Natural killer cell (primary cell): ENCODE results near the gene CABP1. TPM values are rescaled to one million over a fixed set of nuclear protein-coding genes. Genes with fewer than 3 reads are reported as not detected.
A peak's percentile ranks its signal among the peaks of the same experiment; 100 is the strongest.

Experiments
- ATAC-seq, 3 donors: fragments of 150-1000 bp in 2 of 3; fragments of 200-7000 bp in 1 of 3; cut with Tn5 transposase; 1 replicate in 1 of 3; 2 replicates in 2 of 3; pipeline ENCODE4 v1.10.0; 2021; ENCODE audit warnings: mild to moderate bottlenecking in 2 of 3, moderate library complexity in 2 of 3
- DNase-seq, 2 donors: peaks; one replicate each; pipeline versions ENCODE4 v3.0.0 to v3.0.0-alpha.2; 2013 to 2021; ENCODE audit warnings: mixed read lengths in 1 of 2
- H3K27ac ChIP-seq: one replicate; pipeline ENCODE4 v1.5.1; 2013; ENCODE audit warnings: mild to moderate bottlenecking, low read length
- H3K27me3 ChIP-seq: one replicate; pipeline ENCODE4 v1.6.1; 2013; ENCODE audit warnings: low read length; ENCODE audit not compliant: control insufficient read depth, insufficient read depth
- H3K36me3 ChIP-seq: one replicate; pipeline ENCODE4 v1.6.1; 2013; ENCODE audit warnings: low read length; ENCODE audit not compliant: control insufficient read depth, insufficient read depth
- H3K4me1 ChIP-seq: one replicate; pipeline ENCODE4 v1.6.1; 2013; ENCODE audit warnings: low read length; ENCODE audit not compliant: control insufficient read depth, insufficient read depth
- H3K4me3 ChIP-seq: one replicate; pipeline ENCODE4 v1.5.1; 2013; ENCODE audit warnings: low read length
- H3K9me3 ChIP-seq: one replicate; pipeline ENCODE4 v1.6.1; 2013; ENCODE audit warnings: low read length; ENCODE audit not compliant: control insufficient read depth, insufficient read depth
- H3K27ac Mint-ChIP-seq, 2 donors: one replicate each; pipeline ENCODE4 v1.8.0; 2022; ENCODE audit warnings: mild to moderate bottlenecking in 2 of 2, mixed read lengths in 2 of 2, moderate library complexity in 1 of 2
- H3K27me3 Mint-ChIP-seq, 2 donors: one replicate each; pipeline ENCODE4 v1.8.0; 2022; ENCODE audit warnings: low read depth in 2 of 2, mixed read lengths in 2 of 2
- H3K36me3 Mint-ChIP-seq: one replicate; pipeline ENCODE4 v1.8.0; 2022; ENCODE audit warnings: mixed read lengths
- H3K4me1 Mint-ChIP-seq, 2 donors: one replicate each; pipeline ENCODE4 v1.8.0; 2022; ENCODE audit warnings: mixed read lengths in 2 of 2
- H3K4me3 Mint-ChIP-seq: one replicate; pipeline ENCODE4 v1.8.0; 2022; ENCODE audit warnings: mild to moderate bottlenecking, moderate library complexity, mixed read lengths
- H3K9me3 Mint-ChIP-seq, 2 donors: one replicate each; pipeline ENCODE4 v1.8.0; 2022; ENCODE audit warnings: mixed read lengths in 2 of 2
- WGBS: methylation state at CpG from one replicate; pipeline ENCODE4 v1.1.7; 2013; ENCODE audit warnings: missing lambda C conversion rate; ENCODE audit not compliant: insufficient coverage; 5-methylcytosine and 5-hydroxymethylcytosine counted together
- intact Hi-C: fragments of 100-400 bp; cut with micrococcal nuclease; formaldehyde crosslinking; loops from one replicate; pipeline ENCODE4 v1.14.2; 2022
- total RNA-seq, 4 donors: library from RNA; stranded (reverse); fragments of 120-200 nt in 1 of 4; gene quantifications; one replicate each; pipeline versions ENCODE4 v1.2.3 to v1.2.4, GENCODE V29; 2013 to 2022
- TF ChIP-seq, protein P1 (sequence below): fragments of 200-600 bp; IDR thresholded peaks from one replicate; pipeline ENCODE4 v1.8.0; 2022; ENCODE audit warnings: antibody characterized with exemption

The CABP1 gene
- total RNA-seq, 3 donors from 2014 or later (not counting 1 experiment from before 2014, with no cell fraction given) = not detected

DNA sequence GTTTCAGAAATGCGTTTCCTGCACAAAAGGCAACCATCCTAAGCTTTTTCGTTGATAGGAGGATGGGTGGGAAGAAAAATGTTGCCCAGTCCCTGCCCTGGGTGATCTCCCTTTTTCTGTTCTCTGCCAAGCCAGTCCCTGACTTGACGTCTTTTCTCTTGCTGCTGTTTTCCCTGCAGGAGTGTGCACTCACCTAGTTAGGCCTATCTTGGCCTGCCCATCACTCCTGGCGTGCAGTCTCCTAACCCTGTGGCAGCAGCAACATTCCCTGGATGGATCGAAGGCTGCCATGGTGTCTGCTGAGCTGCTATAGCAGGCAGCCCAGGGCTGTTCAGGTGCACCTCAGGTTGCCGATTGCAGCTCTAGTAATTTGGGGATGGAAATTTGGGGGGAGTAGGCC lies 71.0 kb downstream of the CABP1 start:
- intact Hi-C loops = loop anchor here (5.0 kb wide), 1 partner anchor 354 kb away; no protein-coding TSS in a partner anchor
- Histone ChIP-seq H3K4me3 (no peak overlapping the region), H3K4me1 (peaks cover 22% of the 10 kb centered on the region), H3K9me3 (no peaks in the 10 kb centered on the region), H3K27me3 (no peaks in the 10 kb centered on the region), H3K36me3 (peaks cover 6% of the 10 kb centered on the region), H3K27ac (no peak overlapping the region)
- TF ChIP-seq, protein P1, sequence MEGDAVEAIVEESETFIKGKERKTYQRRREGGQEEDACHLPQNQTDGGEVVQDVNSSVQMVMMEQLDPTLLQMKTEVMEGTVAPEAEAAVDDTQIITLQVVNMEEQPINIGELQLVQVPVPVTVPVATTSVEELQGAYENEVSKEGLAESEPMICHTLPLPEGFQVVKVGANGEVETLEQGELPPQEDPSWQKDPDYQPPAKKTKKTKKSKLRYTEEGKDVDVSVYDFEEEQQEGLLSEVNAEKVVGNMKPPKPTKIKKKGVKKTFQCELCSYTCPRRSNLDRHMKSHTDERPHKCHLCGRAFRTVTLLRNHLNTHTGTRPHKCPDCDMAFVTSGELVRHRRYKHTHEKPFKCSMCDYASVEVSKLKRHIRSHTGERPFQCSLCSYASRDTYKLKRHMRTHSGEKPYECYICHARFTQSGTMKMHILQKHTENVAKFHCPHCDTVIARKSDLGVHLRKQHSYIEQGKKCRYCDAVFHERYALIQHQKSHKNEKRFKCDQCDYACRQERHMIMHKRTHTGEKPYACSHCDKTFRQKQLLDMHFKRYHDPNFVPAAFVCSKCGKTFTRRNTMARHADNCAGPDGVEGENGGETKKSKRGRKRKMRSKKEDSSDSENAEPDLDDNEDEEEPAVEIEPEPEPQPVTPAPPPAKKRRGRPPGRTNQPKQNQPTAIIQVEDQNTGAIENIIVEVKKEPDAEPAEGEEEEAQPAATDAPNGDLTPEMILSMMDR = no peak
- Mint-ChIP-seq H3K27ac (peak overlapping the region; percentile 71 to 87), H3K4me3 (peak overlapping the region; percentile 90), H3K27me3 (no peaks in the 10 kb centered on the region), H3K9me3 (no peaks in the 10 kb centered on the region), H3K36me3 (no peaks in the 10 kb centered on the region), H3K4me1 (peaks cover 25 to 27% of the 10 kb centered on the region in 2 donors)
- DNase-seq (no peak), ATAC-seq (no peak)
- 63% methylated on average over 6 of the region's 6 CpGs for WGBS

DNA sequence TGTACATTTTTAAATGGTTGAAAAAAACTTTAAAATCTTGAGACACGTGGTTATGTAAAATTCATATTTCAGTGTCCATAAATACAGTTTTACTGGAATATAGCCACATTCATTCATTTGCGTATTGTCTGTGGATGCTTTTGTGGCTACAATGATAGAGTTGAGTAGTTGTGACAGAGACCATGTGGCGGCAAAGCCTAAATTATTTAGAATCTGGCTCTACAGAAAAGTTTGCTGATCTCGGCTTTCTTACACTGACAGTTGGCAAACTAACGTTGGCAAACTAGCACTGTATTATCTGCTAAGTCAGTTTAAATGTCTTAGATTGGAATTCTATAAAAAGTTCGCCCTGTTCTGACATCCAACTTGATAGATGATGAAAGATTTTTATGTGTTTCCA lies 72.2 kb downstream of the CABP1 start:
- no peak overlapping the region for H3K27ac ChIP-seq
- no peaks in the 10 kb centered on the region for H3K9me3 ChIP-seq
- H3K27me3 ChIP-seq = no peaks in the 10 kb centered on the region
- Mint-ChIP-seq H3K27me3 (no peaks in the 10 kb centered on the region), H3K9me3 (no peaks in the 10 kb centered on the region), H3K4me3 (peak overlapping the region; percentile 31), H3K4me1 (peaks cover 25 to 27% of the 10 kb centered on the region in 2 donors), H3K36me3 (no peaks in the 10 kb centered on the region), H3K27ac (no peak overlapping the region)
- no peak for DNase-seq
- 91% methylated on average over 5 of the region's 6 CpGs for WGBS
- intact Hi-C loops = loop anchor here (5.0 kb wide), 1 partner anchor 355 kb away; no protein-coding TSS in a partner anchor
- no peak for ATAC-seq
- peaks cover 13% of the 10 kb centered on the region for H3K36me3 ChIP-seq
- TF ChIP-seq, protein P1 = no peak
- H3K4me1 ChIP-seq = peaks cover 22% of the 10 kb centered on the region
- H3K4me3 ChIP-seq = no peak overlapping the region

DNA sequence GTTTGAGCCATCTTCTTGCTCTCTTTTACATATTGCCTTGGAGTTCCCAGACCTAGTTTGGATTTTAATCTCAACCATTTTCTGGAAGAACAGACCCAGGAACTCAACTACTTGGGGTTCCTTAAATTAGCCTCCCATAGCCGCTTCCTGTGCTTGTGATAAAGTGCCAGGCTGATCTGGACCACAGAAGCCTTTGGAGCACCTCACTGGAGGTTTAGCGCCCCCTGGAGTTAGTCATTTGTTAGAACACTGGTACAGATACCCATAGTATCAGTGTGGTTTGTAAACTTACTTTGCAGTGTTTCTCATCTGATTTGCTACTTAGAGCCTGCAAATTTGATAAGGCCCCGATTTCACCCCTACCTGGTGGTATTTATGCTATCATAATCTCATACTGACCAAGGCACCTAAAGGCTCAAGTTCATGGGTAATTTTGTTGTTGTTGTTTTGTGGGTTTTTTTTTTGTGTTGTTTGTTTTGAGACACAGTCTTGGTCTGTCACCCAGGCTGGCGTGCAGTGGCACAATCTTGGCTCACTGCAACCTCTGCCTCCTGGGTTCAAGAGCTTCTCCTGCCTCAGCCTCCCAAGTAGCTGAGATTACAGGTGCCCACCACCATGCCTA lies 73.5 kb downstream of the CABP1 start:
- Mint-ChIP-seq H3K9me3 (no peaks in the 10 kb centered on the region), H3K4me1 (peaks cover 25 to 27% of the 10 kb centered on the region in 2 donors), H3K4me3 (peak overlapping the region; percentile 74), H3K27me3 (no peaks in the 10 kb centered on the region), H3K36me3 (peaks cover 8% of the 10 kb centered on the region), H3K27ac (peak overlapping the region in 1 of 2 donors; percentile 50)
- H3K4me1 ChIP-seq = peaks cover 22% of the 10 kb centered on the region
- peaks cover 22% of the 10 kb centered on the region for H3K36me3 ChIP-seq
- no peaks in the 10 kb centered on the region for H3K27me3 ChIP-seq
- no peaks in the 10 kb centered on the region for H3K9me3 ChIP-seq
- 24% methylated on average over 4 of the region's 4 CpGs for WGBS
- TF ChIP-seq, protein P1 = peak; percentile 92
- no peak overlapping the region for H3K4me3 ChIP-seq
- DNase-seq (peak; percentile 36 to 92), ATAC-seq (peak; percentile 63 to 72 (median 66))
- no peak overlapping the region for H3K27ac ChIP-seq
- intact Hi-C loops = loop anchor here (1.0 to 5.0 kb wide), 4 partner anchors 27 to 357 kb away; partner anchors contain the start of gene MLEC

Other genes starting within 250 kb of the CABP1 start
- 100 to 1,000 TPM; 152 to 189 (median 163) TPM for gene COX6A1, start 202.5 kb upstream of the CABP1 start, total RNA-seq
- 10 to 100 TPM; 21.3 to 25.8 (median 24.2) TPM for gene TRIAP1, start 194.2 kb upstream of the CABP1 start, total RNA-seq
- 10 to 100 TPM; 16.5 to 22.8 (median 20.5) TPM for gene GATC, start 194.2 kb upstream of the CABP1 start, total RNA-seq
- gene SRSF9, start 170.9 kb upstream of the CABP1 start, total RNA-seq = 100 to 1,000 TPM; 175 to 191 (median 179) TPM
- 100 to 1,000 TPM in 1 of 3 donors, 10 to 100 TPM in 2; 69.7 to 110 (median 77.2) TPM for gene DYNLL1, start 144.5 kb upstream of the CABP1 start, total RNA-seq
- gene COQ5, start 111.5 kb upstream of the CABP1 start, total RNA-seq = 10 to 100 TPM; 11.4 to 17.1 (median 14.6) TPM
- 100 to 1,000 TPM; 371 to 488 (median 389) TPM for gene RNF10, start 106.3 kb upstream of the CABP1 start, total RNA-seq
- gene POP5, start 59.2 kb upstream of the CABP1 start, total RNA-seq = 10 to 100 TPM; 38.7 to 54.3 (median 42.9) TPM
- gene MLEC, start 46.5 kb downstream of the CABP1 start, total RNA-seq = 10 to 100 TPM; 47.4 to 52.8 (median 49.6) TPM
- 10 to 100 TPM; 10.7 to 11.6 (median 11.6) TPM for gene UNC119B, start 69.8 kb downstream of the CABP1 start, total RNA-seq
- gene ACADS, start 85.2 kb downstream of the CABP1 start, total RNA-seq = 10 to 100 TPM; 14.9 to 18.6 (median 15.5) TPM